Endodermal cell (in vitro differentiated cells): ENCODE measurements around the gene TCN1. TPM values are rescaled to one million over a fixed set of nuclear protein-coding genes. Genes with fewer than 3 reads are reported as not detected.
"Not testable (repeated sequence)": the region's sequence is repeated elsewhere in the genome, so short reads cannot be mapped to it uniquely, and the experiment has no call there.

Experiments used
- DNase-seq: peaks from one replicate; pipeline ENCODE4 v3.0.0-alpha.2; 2017
- H3K27ac ChIP-seq: 2 replicates; pipeline ENCODE4 v1.5.1; 2013; ENCODE audit warnings: mild to moderate bottlenecking, low read depth, low read length, moderate library complexity
- H3K27me3 ChIP-seq: 2 replicates; pipeline ENCODE4 v1.6.1; 2013; ENCODE audit warnings: mild to moderate bottlenecking, low read length, moderate library complexity; ENCODE audit not compliant: insufficient read depth, control insufficient read depth, poor library complexity, severe bottlenecking
- H3K36me3 ChIP-seq: 2 replicates; pipeline ENCODE4 v1.7.0; 2013; ENCODE audit warnings: mild to moderate bottlenecking, low read length, moderate library complexity; ENCODE audit not compliant: control insufficient read depth, insufficient read depth
- H3K4me1 ChIP-seq: one replicate; pipeline ENCODE4 v1.7.0; 2013; ENCODE audit warnings: low read length; ENCODE audit not compliant: control insufficient read depth, insufficient read depth
- H3K4me3 ChIP-seq: 2 replicates; pipeline ENCODE4 v1.5.1; 2013; ENCODE audit warnings: mild to moderate bottlenecking, low read length, moderate library complexity
- H3K9ac ChIP-seq: 2 replicates; pipeline ENCODE4 v1.6.1; 2013; ENCODE audit warnings: mild to moderate bottlenecking, low read length, moderate library complexity; ENCODE audit not compliant: poor library complexity, severe bottlenecking; ENCODE audit errors: extremely low read depth
- H3K9me3 ChIP-seq: 2 replicates; pipeline ENCODE4 v1.6.1; 2013; ENCODE audit warnings: mild to moderate bottlenecking, low read length, moderate library complexity; ENCODE audit not compliant: control insufficient read depth
- H3K27ac Mint-ChIP-seq: 2 replicates; pipeline ENCODE4 v1.8.0; 2020; ENCODE audit warnings: mixed read lengths
- H3K27me3 Mint-ChIP-seq: 2 replicates; pipeline ENCODE4 v1.8.0; 2021; ENCODE audit warnings: mild to moderate bottlenecking, mixed read lengths; ENCODE audit not compliant: insufficient read depth
- H3K36me3 Mint-ChIP-seq: 2 replicates; pipeline ENCODE4 v1.8.0; 2020; ENCODE audit warnings: low read depth, mixed read lengths
- H3K4me1 Mint-ChIP-seq: 2 replicates; pipeline ENCODE4 v1.8.0; 2020; ENCODE audit warnings: mixed read lengths
- H3K4me3 Mint-ChIP-seq: 2 replicates; pipeline ENCODE4 v1.8.0; 2020; ENCODE audit warnings: mild to moderate bottlenecking, moderate library complexity, mixed read lengths
- H3K9me3 Mint-ChIP-seq: 2 replicates; pipeline ENCODE4 v1.8.0; 2020; ENCODE audit warnings: mild to moderate bottlenecking, mixed read lengths
- WGBS, 2 experiments: methylation state at CpG; one replicate each; pipeline versions ENCODE4 v1.1.5 to v1.1.7; 2013; ENCODE audit warnings: missing lambda C conversion rate in 2 of 2, mixed read lengths in 1 of 2; ENCODE audit not compliant: insufficient coverage in 1 of 2, insufficient read length in 1 of 2; 5-methylcytosine and 5-hydroxymethylcytosine counted together
- total RNA-seq, 2 donors: library from RNA; stranded (reverse); fragmentation: NEBNext Ultra II Directional in 1 of 2; extraction: Animal tissue kit (Norgen Biotek cat#: 25700) in 1 of 2; gene quantifications; 2 replicates in 1 of 2; 3 replicates in 1 of 2; pipeline ENCODE4 v1.2.1, GENCODE V29; 2021
- TF ChIP-seq, protein P1 (sequence below): fragments of 200-600 bp; sonication (generic); conservative IDR thresholded peaks from 2 replicates; pipeline ENCODE4 v1.5.0; 2021; ENCODE audit warnings: antibody characterized with exemption, mild to moderate bottlenecking

The TCN1 gene
- total RNA-seq, 2 donors from 2014 or later: not detected

DNA sequence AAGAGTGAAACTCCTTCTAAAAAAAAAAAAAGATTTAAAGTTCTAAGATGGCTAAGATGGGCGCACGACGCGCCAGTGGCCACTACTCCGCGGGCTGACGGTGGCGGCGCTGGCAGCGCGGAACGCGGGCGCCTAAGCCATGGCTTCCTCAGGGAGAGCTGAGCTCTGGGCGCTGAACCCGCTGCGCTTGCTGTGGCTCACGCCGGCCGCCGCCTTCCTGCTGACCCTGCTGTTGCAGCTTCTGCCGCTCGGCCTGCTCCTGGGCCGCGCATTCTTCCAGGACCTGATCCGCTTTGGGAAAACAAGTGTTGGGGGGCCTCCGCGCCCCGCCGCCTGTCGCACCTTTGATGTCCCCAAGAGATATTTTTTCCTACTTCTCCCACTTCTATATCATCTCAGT lies 31.8 kb upstream of the TCN1 start:
- H3K4me1 Mint-ChIP-seq: no peaks in the 10 kb centered on the region

DNA sequence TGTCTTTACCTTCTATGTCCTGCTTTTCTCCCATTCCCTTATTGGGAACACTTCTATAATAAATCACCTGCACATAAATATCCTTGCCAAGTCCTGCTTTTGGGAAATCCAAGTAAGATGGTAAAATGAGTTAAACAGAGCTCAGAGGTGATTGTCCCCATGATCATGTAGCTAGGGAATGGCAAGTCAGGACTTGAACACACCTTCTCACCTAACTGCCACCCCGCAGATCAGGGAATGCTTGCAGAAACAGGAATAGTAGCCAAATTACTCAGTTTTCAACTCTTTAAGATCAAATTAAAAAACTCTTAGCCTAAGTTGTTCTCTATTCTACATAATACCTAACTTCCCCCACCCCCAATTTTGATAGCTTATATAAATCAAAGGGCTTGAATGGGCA lies 28.3 kb upstream of the TCN1 start:
- peaks cover 6% of the 10 kb centered on the region for H3K9me3 Mint-ChIP-seq
- peaks cover 5% of the 10 kb centered on the region for H3K4me1 Mint-ChIP-seq
- no peaks in the 10 kb centered on the region for H3K4me1 ChIP-seq
- H3K4me3 Mint-ChIP-seq: no peak overlapping the region
- H3K9me3 ChIP-seq: no peaks in the 10 kb centered on the region
- H3K9ac ChIP-seq: no peak overlapping the region
- TF ChIP-seq, protein P1, sequence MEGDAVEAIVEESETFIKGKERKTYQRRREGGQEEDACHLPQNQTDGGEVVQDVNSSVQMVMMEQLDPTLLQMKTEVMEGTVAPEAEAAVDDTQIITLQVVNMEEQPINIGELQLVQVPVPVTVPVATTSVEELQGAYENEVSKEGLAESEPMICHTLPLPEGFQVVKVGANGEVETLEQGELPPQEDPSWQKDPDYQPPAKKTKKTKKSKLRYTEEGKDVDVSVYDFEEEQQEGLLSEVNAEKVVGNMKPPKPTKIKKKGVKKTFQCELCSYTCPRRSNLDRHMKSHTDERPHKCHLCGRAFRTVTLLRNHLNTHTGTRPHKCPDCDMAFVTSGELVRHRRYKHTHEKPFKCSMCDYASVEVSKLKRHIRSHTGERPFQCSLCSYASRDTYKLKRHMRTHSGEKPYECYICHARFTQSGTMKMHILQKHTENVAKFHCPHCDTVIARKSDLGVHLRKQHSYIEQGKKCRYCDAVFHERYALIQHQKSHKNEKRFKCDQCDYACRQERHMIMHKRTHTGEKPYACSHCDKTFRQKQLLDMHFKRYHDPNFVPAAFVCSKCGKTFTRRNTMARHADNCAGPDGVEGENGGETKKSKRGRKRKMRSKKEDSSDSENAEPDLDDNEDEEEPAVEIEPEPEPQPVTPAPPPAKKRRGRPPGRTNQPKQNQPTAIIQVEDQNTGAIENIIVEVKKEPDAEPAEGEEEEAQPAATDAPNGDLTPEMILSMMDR: no peak
- H3K36me3 ChIP-seq: no peaks in the 10 kb centered on the region
- peaks cover under 1% of the 10 kb centered on the region for H3K36me3 Mint-ChIP-seq
- H3K27me3 ChIP-seq: no peaks in the 10 kb centered on the region
- DNase-seq: no peak
- H3K27ac Mint-ChIP-seq: no peak overlapping the region
- H3K27ac ChIP-seq: no peak overlapping the region
- 89% methylated on average over 1 of the region's 1 CpG; no CpG with 5 or more reads in 1 of the 2 experiments for WGBS, 2 experiments
- H3K4me3 ChIP-seq: no peak overlapping the region
- H3K27me3 Mint-ChIP-seq: no peaks in the 10 kb centered on the region

More for the DNA sequence above, 31.8 kb upstream of the TCN1 start:
- H3K4me3 ChIP-seq: no peak overlapping the region
- Mint-ChIP-seq H3K27me3 (no peaks in the 10 kb centered on the region), H3K4me3 (no peak overlapping the region), H3K27ac (no peak overlapping the region), H3K9me3 (no peaks in the 10 kb centered on the region), H3K36me3 (no peaks in the 10 kb centered on the region)
- TF ChIP-seq, protein P1: no peak
- H3K27ac ChIP-seq: no peak overlapping the region
- no peak for DNase-seq
- H3K9me3 ChIP-seq: no peaks in the 10 kb centered on the region
- H3K9ac ChIP-seq: no peak overlapping the region
- no peaks in the 10 kb centered on the region for H3K27me3 ChIP-seq
- WGBS, 2 experiments: 94 to 100% methylated on average over 1 to 31 of the region's 31 CpGs
- no peaks in the 10 kb centered on the region for H3K36me3 ChIP-seq
- no peaks in the 10 kb centered on the region for H3K4me1 ChIP-seq

DNA sequence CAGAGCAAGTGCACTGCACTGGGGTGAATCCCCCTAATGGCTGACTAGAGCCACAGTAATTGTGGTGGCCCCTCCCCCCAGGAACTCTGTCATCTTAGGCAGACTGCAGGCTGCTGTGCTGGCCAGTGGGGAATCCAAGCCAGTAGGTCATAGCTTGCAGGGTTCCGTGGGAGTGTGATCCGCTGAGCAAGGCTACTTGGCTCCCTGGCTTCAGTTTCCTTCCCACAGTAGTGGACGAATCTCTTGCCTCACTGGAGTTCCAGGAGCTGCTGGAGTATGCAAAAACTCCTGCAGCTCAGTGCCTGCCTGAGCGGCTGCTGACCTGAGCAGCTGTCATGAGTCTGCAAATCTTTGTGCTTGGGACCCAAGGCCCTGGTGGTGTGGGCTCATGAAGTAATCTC lies 25.5 kb upstream of the TCN1 start:
- Histone ChIP-seq H3K27me3 (no peaks in the 10 kb centered on the region), H3K4me3 (no peak overlapping the region), H3K4me1 (no peaks in the 10 kb centered on the region), H3K9ac (no peak overlapping the region), H3K36me3 (no peaks in the 10 kb centered on the region), H3K9me3 (peaks cover 7% of the 10 kb centered on the region), H3K27ac (no peak overlapping the region)
- H3K36me3 Mint-ChIP-seq: peaks cover 11% of the 10 kb centered on the region
- DNase-seq: peak; percentile 87
- H3K4me1 Mint-ChIP-seq: peaks cover 5% of the 10 kb centered on the region
- TF ChIP-seq, protein P1: peak; percentile 41
- WGBS, 2 experiments: 49 to 50% methylated on average over 4 of the region's 4 CpGs
- peaks cover 27% of the 10 kb centered on the region for H3K9me3 Mint-ChIP-seq
- H3K27ac Mint-ChIP-seq: peak overlapping the region; percentile 66
- H3K4me3 Mint-ChIP-seq: no peak overlapping the region
- no peaks in the 10 kb centered on the region for H3K27me3 Mint-ChIP-seq

DNA sequence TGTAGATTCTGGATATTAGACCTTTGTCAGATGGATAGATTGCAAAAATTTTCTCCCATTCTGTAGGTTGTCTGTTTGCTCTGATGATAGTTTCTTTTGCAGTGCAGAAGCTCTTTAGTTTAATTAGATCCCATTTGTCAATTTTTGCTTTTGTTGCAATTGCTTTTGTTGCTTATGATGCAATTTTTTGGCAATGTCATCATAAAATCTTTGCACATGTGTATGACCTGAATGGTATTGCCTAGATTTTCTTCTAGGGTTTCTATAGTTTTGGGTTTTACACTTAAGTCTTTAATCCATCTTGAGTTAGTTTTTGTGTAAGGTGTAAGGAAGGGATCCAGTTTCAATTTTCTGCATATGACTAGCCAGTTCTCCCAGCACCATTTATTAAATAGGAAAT lies 20.9 kb upstream of the TCN1 start:
- H3K27me3 Mint-ChIP-seq, H3K27ac ChIP-seq, H3K9me3 ChIP-seq, H3K4me1 ChIP-seq, H3K27ac Mint-ChIP-seq, H3K4me3 ChIP-seq, H3K4me3 Mint-ChIP-seq, DNase-seq, H3K27me3 ChIP-seq, H3K9ac ChIP-seq, H3K36me3 ChIP-seq, H3K4me1 Mint-ChIP-seq: not testable (repeated sequence)
- Mint-ChIP-seq H3K9me3 (peaks cover 40% of the 10 kb centered on the region), H3K36me3 (peaks cover 11% of the 10 kb centered on the region)
